ENCODE measurements around the gene ATRAID.
"Not testable (repeated sequence)": the region's sequence is repeated elsewhere in the genome, so short reads cannot be mapped to it uniquely, and the experiment has no call there.

The ATRAID gene, protein sequence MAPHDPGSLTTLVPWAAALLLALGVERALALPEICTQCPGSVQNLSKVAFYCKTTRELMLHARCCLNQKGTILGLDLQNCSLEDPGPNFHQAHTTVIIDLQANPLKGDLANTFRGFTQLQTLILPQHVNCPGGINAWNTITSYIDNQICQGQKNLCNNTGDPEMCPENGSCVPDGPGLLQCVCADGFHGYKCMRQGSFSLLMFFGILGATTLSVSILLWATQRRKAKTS

GRCh38 chr2:27211943-27212625 lies at the start of gene ATRAID, which contains the start of gene SLC5A6:
Gene ATRAID, plus strand, starts transcription at chr2:27212041. Its CDS starts 328 bp downstream, at chr2:27212369.
Gene SLC5A6, minus strand, starts transcription at chr2:27212268. Its CDS starts 4,618 bp downstream, at chr2:27207650.
- peak; percentile 90 for DNase-seq

- DNase-seq = no peak
These were observed 49.4 kb upstream of the ATRAID start for GRCh38 chr2:27162151-27163121.

DNA sequence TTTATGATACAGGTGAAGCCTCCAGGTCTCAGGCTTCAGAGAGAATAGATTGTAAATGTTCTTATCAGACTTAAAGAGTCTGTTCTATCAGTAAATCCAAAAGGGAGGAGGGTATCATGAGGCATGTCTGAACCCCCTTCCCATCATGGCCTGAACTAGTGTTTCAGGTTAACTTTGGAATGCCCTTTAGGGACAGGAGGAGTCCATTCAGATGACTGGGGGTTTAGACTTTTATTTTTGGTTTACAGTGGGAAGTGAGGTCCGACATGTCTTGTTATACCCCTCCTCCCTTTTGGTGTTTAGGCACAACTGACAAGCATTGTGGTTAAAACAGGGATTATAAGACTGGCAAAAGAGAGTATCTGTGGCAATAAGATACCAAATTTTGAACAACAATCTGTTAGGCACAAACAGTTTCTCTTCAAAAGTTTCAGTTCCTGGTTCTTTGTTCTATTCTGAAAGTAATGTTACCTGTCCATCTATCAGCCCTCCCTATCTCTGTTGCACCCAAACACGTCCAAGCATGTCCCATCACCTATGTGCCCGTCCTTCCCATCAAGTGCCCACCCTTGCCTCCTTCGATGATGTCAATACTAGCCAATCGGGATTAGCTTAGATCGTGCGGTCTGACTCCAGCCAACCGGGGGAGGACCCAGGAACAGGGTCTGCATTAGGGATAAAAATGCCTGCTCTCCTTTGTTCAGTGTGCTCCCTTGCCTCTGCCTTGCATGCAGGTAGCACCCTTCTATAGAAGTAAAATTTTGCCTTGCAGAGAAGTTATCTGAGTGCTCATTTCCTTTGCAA lies 46.7 kb upstream of the ATRAID start:
- no peak for DNase-seq

GRCh38 chr2:27170581-27171337 lies 41.1 kb upstream of the ATRAID start:
- no peak for DNase-seq

- DNase-seq = no peak
These were observed 40.4 kb upstream of the ATRAID start for GRCh38 chr2:27171351-27171848.

DNA sequence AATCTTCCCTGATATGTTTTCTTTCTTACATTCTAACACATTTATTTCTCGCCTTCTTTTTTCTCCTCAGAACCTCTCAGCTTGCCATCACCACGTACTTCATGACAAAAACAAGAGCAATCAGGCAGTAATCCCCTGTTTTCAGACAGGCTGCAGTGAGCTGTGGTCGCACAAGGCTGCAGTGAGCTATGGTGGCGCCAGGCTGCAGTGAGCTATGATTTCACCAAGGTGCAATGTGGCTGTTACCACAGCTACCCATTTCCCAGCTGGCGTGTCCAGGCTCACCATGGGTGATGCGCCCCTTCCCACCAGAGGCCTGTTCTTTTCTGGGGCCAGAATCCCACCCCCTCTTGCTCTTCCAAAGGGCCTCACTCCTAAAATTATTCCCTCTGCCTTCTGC lies 37.2 kb upstream of the ATRAID start:
- DNase-seq = no peak

- no peak for DNase-seq
These were observed 36.5 kb upstream of the ATRAID start for GRCh38 chr2:27175330-27175729.

- not testable (repeated sequence) for DNase-seq
These were observed 36.1 kb upstream of the ATRAID start for GRCh38 chr2:27175781-27176180.

GRCh38 chr2:27177441-27178351 lies 34.1 kb upstream of the ATRAID start:
- DNase-seq = no peak

DNA sequence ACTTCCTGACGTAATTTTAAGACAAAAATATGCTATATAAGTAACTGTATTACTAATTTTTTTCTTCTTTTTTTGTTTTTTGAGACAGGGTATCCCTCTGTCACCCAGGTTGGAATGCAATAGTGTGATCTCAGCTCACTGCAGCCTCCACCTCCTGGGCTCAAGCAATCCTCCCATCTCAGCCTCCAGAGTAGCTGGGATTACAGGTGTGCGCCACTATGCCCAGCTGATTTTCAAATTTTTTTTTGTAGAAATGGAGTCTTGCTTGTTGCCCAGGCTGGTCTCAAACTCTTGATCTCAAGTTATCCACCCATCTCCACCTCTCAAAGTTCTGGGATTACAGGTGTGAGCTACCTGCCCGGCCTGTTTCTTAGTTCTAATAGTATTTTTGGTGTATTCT lies 33.4 kb upstream of the ATRAID start:
- DNase-seq = no peak

DNA sequence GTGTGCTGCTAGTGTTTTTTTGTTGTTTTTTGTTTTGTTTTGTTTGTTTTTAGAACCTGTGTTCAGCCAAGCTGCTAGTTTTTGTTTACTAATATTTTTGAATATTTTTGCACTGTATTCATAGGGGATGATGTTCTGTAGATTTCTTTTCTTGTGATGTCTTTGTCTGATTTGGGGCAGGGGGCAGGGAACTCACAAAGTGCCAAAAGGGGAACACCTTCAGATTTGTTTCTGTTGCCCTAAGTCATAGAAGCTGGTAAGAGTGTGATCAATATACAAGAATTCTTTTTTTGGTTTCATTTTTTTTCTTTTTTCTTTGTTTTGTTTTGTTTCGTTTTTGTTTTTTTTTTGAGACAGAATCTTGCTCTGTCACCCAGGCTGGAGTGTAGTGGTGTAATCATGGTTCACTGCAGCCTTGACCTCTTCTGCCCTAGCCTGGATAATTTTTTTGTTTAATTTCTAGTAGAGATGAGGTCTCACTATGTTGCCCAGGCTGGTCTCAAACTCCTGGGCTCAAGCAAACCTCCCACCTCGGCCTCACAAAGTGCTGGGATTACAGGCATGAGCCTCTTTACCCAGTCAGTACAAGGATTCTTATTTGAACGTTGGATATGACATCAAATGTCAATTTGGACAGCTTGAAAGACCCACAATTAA lies 32.4 kb upstream of the ATRAID start:
- DNase-seq = no peak

DNA sequence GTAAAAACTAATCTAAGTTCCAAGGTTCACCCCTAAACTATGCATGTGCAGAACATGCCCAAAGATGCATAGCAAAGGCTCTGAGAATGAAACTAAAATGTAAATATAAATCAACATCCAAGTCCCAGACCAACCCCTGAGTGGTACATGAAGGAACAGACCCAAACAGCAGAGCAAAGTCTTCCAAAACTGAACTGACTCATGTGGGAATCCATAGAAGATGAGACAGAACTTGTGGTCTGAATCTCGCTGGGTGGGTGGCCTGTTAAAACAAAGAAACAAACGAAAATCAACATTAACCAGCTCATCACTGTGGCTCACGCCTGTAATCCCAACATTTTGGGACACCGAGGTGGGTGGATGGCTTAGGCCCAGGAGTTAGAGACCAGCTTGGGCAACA lies 29.5 kb upstream of the ATRAID start:
- DNase-seq = no peak

DNA sequence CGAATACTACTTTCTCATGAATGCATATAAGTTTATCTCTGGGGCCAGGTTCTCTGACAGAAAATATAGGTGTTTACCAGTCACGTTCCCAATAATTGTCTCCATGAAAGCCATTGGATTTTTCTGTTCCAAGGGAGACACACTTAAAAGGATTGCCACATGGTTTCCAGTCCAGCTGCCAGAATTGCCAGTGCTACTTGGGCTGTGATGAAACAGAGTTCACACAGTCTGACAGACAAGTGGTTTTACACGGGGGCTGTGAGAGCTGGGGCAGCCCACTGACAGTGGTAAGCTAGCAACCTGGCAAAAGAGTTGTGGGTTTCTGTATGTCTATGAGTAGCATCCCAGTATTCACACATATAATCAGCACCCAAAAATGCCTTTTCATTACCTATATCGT lies 27.7 kb upstream of the ATRAID start:
- DNase-seq = no peak

DNA sequence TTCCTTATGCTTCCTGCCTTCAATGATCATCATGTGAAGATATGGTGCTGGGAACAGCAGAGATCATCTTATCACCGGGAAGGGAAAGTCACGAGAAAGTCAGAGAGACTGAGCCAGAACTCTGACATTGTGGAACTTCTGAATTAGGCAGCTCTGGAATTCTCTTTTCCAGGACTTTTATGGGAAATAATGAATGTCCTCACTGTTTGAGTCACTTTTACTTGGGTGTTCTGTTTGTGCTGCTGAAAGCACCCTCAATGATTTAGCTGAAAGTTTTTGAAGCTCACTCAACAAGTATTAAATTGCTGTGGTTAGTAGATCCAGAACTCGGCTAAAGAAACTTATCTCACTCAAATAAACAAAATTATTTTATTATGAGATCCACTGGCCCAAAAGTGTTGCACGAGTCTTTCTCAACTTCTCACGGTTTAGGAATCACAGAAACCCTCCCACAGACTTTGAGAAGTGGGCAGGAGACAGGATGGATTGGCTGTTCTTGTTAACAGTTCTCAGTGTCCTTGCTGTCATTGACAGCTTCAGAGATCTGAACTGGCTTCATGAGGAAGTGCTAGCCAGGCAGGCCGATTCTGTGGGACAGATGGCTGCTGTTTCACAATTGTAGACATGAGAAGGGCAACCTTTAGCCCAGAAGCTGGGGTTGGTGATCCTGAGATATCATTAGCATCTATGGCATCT lies 26.4 kb upstream of the ATRAID start:
- peak; percentile 63 for DNase-seq

GRCh38 chr2:27186613-27187345 lies 25.1 kb upstream of the ATRAID start:
- no peak for DNase-seq

- DNase-seq = no peak
These were observed 21.9 kb upstream of the ATRAID start for GRCh38 chr2:27189989-27190388.

GRCh38 chr2:27191070-27191829 lies 20.6 kb upstream of the ATRAID start:
- peak; percentile 64 for DNase-seq
